Brain pericyte (primary cell): ENCODE data around the gene CCDC97.
"Not testable (repeated sequence)": the region's sequence is repeated elsewhere in the genome, so short reads cannot be mapped to it uniquely, and the experiment has no call there.

ENCODE experiments used
- DNase-seq: peaks from one replicate; pipeline ENCODE4 v3.0.0-alpha.2; 2012; ENCODE audit warnings: low read depth, low spot score

Gene CCDC97

DNA sequence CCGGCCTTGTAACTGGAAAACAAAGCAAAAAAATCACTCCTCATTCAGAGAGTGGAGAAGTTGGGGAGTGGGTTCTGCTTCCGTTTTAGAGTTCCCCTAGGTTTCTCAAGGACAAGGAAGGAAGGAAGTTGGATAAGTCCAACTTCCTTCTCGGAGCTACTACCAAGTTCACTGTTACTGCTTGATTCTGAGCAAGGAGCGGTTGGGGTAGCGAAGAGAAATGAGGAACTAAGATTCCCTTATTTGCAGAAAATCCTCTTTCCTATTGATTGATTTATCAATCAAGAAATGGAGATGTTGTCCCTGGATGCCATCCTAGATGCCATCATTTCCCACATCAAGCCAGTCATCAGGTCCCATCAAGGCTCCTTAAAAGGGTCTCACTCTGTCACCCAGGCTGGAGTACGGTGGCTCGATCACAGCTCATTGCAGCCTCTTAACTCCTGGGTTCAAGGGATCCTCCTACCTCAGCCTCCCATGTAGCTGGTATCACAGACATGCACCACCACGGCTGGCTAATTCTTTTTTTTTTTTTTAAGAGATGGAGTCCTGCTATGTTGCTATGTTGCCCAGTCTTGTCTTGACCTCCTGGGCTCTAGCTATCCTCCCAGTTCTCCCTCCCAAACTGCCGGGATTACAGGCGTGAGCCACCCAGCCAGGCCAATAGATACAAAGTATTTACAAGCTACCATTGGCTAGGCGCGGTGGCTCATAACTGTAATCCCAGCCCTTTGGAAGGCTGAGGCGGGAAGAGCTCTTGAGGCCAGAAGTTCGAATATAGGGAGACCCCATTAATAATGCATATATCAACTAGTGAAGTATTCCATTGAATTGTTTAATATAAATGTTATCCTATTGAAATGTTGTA is 54.8 kb downstream of the CCDC97 start:
- DNase-seq = no peak

DNA sequence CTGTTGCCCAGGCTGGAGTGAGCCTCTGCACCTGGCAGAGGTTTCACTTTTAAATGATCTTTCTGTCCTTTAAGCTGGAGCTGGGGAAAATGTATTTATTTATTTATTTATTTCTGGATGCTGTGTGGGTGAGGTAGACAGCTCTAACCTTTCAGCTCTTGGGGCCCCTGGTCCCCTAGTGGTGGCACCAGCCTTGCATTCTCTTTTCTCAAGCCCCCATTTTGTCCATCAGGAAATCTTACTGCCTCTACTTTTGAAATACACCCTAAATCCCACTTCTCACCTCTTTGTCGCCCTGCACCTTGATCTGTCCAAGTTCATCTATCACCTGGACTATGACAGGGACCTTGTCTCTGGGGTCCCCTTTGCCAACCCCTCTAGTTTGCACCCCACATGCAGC is 56.1 kb downstream of the CCDC97 start:
- DNase-seq = no peak

DNA sequence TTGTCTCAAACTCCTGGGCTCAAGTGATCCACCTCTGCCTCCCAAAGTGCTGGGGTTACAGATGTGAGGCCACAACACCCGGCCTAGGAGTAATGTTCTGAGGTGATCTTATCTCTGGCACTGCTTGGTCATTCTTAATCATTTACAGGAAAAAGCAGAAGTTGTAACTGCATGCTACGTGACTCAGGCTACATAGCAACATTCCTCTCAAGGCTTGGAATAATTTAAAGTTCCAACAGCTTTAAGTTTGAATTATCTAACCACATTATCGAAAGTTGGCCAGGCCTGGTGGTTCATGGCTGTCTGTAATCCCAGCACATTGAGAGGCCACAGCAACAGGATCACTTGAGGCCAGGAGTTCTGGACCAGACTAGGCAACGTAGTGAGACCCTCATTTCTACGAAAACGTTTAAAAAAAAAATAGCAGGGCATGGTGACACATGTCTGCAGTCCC is 57.9 kb downstream of the CCDC97 start:
- no peak for DNase-seq

DNA sequence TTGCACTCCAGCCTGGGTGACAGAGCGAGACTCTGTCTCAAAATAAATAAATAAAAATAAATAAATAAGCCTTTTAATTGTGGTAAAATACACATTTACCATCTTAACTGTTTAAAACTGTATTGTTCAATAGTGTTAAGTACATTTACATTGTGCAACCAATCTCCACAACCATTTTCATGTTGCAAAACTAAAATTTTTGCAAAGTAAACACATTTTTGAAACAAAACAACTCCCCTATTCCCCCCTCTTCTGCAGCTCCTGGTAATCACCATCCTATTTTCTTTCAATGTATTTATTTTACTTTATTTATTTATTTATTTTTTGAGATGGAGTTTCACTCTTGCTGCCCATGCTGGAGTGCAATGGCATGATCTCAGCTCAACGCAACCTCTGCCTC is 59.8 kb downstream of the CCDC97 start:
- DNase-seq = no peak

DNA sequence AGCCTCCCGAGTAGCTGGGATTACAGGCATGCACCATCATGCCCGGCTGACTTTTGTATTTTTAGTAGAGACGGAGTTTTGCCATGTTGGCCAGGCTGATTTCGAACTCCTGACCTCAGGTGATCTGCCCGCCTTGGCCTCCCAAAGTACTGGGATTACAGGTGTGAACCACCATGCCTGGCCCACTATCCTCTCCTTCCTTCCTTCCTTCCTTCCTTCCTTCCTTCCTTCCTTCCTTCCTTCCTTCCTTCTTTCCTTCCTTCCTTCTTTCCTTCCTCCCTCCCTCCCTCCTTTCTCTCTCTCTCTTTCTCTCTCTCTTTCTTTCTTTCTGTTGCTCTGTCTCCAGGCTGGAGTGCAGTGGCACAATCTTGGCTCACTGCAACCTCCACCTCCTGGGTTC is 61.1 kb downstream of the CCDC97 start:
- not testable (repeated sequence) for DNase-seq

DNA sequence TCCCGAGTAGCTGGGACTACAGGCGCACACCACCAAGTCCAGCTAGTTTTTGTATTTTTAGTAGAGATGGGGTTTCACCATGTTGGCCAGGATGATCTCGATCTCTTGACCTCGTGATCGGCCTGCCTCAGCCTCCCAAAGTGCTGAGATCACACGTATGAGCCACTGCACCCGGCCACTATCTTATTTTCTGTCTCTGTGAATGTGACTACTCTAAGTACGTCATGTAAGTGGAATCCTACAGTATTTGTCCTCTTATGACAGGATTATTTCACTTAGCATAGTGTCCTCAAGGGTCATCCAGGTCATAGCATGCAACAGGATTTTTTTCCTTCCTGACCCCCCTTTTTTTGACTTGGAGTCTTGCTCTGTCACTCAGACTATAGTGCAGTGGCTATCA is 61.6 kb downstream of the CCDC97 start:
- no peak for DNase-seq

DNA sequence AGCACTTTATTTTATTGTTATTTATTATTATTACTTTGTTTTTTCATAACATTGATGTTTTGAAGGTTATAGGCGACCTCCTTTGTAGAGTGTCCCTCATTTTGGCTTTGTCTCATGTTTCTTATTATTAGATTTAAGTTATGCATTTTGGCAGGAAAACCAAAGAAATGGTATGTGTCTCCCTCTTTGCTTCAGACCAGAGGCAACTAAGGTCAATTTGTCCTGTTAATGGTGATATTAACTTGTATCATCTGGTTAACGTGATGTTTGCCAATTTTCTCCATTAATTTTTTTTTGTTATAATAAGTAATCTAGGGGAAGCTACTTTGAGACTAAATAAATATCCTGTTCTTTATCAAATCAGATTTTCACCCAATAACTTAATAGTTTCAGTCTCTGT is 62.5 kb downstream of the CCDC97 start:
- DNase-seq = no peak

DNA sequence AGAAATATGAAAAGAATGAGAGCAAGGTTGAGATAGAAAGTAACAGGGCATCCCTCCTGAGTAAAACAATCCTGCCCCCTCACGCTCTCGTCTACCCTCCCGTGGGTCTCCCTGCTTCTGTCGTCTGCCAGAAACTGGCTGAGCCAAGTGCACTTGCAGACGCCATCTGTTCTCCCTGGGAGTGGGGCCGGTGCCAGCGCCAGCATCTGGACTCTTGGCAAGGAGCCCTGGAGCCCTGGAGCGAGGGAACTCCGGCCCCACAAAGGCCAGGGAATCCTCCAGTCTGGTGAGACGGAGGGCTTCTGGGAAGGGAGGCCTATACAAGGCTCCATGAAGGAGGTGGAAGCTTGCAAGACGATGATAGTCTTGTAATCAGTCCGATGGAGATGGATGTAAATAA is 64.0 kb downstream of the CCDC97 start:
- peak; percentile 95 for DNase-seq
